Measurements from ENCODE around the gene CRAMP1. TPM values are rescaled to one million over a fixed set of nuclear protein-coding genes. Genes with fewer than 3 reads are reported as not detected.
A peak's percentile ranks its signal among the peaks of the same experiment; 100 is the strongest.

Gene CRAMP1
- polyA plus RNA-seq, 2 of the 4 experiments (the other 2 are of a cell fraction): 6.5 to 9.1 TPM

- TF ChIP-seq GATA3 (IDR thresholded peaks at IDR 0.05; ENCODE audit: borderline replicate concordance) (peak; percentile 76; the same call in 1 of the 2 replicates), EHF (CRISPR knock-in tag; IDR thresholded peaks at IDR 0.05) (no peak), ZSCAN20 (CRISPR knock-in tag; IDR thresholded peaks at IDR 0.05) (no peak), FOSB (CRISPR knock-in tag; IDR thresholded peaks at IDR 0.05) (no peak), CBX8 (IDR thresholded peaks at IDR 0.05) (no peak), HDAC2 (IDR thresholded peaks at IDR 0.05) (no peak), CBX2 (IDR thresholded peaks at IDR 0.05; ENCODE audit: borderline replicate concordance, low read depth) (no peak), CHD4 (IDR thresholded peaks at IDR 0.05; ENCODE audit: borderline replicate concordance) (no peak), RNF2 (IDR thresholded peaks at IDR 0.05; ENCODE audit: borderline replicate concordance, low read depth) (no peak), TFCP2L1 (CRISPR knock-in tag; IDR thresholded peaks at IDR 0.05) (no peak), FOXS1 (CRISPR knock-in tag; IDR thresholded peaks at IDR 0.05) (no peak), POLR2AphosphoS2 (conservative IDR thresholded peaks at IDR 0.05; ENCODE audit: low read length) (no peak), EHMT2 (IDR thresholded peaks at IDR 0.05; ENCODE audit: low read depth) (no peak)
These were observed 79.8 kb downstream of the CRAMP1 start (continued) for GRCh38 chr16:1691956-1692355.

- no peak overlapping the region for H3K27ac ChIP-seq
- WGBS (ENCODE audit: missing lambda C conversion rate): 90% methylated on average over 5 of the region's 5 CpGs
- H3K9me3 ChIP-seq: no peaks in the 10 kb centered on the region
- ChIA-PET CTCF (interaction anchor here (1.1 to 1.8 kb wide), 3 partner anchors 9 to 68 kb away, joined by 3 to 15 read pairs (median 3); partner anchors contain the start of gene MAPK8IP3), POLR2A (no interaction called here)
- TF ChIP-seq PHF8 (IDR thresholded peaks at IDR 0.05; ENCODE audit: borderline replicate concordance, low read depth) (no peak), FOSL2 (IDR thresholded peaks at IDR 0.05) (no peak), FOSL2 (CRISPR knock-in tag; IDR thresholded peaks at IDR 0.05) (peak; percentile 43; the same call in 1 of the 2 replicates)
- peak in 1 of 2 experiments; percentile 33 for DNase-seq (ENCODE audit: low read depth in 1 of 2, low spot score in 1 of 2)
- no peak for FAIRE-seq
- no peak overlapping the region for H3K4me2 ChIP-seq
- H3K4me1 ChIP-seq: peaks cover 12% of the 10 kb centered on the region
- no peak for ATAC-seq
- H3K4me3 ChIP-seq: no peak overlapping the region
These were observed 84.7 kb downstream of the CRAMP1 start for GRCh38 chr16:1696863-1697262.

GRCh38 chr16:1698680-1699079, 86.5 kb downstream of the CRAMP1 start:
- DNase-seq (ENCODE audit: low read depth in 1 of 2, low spot score in 1 of 2) (no peak), ATAC-seq (no peak), FAIRE-seq (no peak)
- H3K4me2 ChIP-seq: no peak overlapping the region
- WGBS (ENCODE audit: missing lambda C conversion rate): 95% methylated on average over 10 of the region's 10 CpGs
- TF ChIP-seq ZC3H11A (IDR thresholded peaks at IDR 0.05): no peak
- no peak for TF ChIP-seq RNF2 (IDR thresholded peaks at IDR 0.05; ENCODE audit: borderline replicate concordance, low read depth)
- no peak for TF ChIP-seq HOXA7 (CRISPR knock-in tag; IDR thresholded peaks at IDR 0.05)
- TF ChIP-seq GATA3 (IDR thresholded peaks at IDR 0.05; ENCODE audit: borderline replicate concordance): no peak
- no peak for TF ChIP-seq MAFK (IDR thresholded peaks at IDR 0.05; ENCODE audit: partially characterized antibody)
- no peak for TF ChIP-seq ELK1 (IDR thresholded peaks at IDR 0.05; ENCODE audit: low read depth, low read length)
- H3K9me3 ChIP-seq: no peaks in the 10 kb centered on the region
- no peak overlapping the region for H3K4me3 ChIP-seq
- ChIA-PET CTCF (interaction anchor here (0.7 kb wide), 1 partner anchor 67 kb away, joined by 3 read pairs; no protein-coding TSS in a partner anchor), POLR2A (no interaction called here)
- no peak overlapping the region for H3K27ac ChIP-seq
- H3K4me1 ChIP-seq: no peaks in the 10 kb centered on the region

- Histone ChIP-seq H3K4me2 (no peak overlapping the region), H3K4me1 (0 out of 3 replicates have a peak, but pooled peaks cover 4% of the 10 kb centered on the region), H3K4me3 (no peak overlapping the region), H3K27ac (no peak overlapping the region), H3K9me3 (no peaks in the 10 kb centered on the region)
- WGBS (ENCODE audit: missing lambda C conversion rate): 82% methylated on average over 3 of the region's 3 CpGs
- DNase-seq (ENCODE audit: low read depth in 1 of 2, low spot score in 1 of 2): no peak
- ChIA-PET POLR2A (interaction anchor here (1.3 kb wide), 1 partner anchor 8 kb away, joined by 5 read pairs; no protein-coding TSS in a partner anchor), CTCF (interaction anchor here (0.7 to 4.8 kb wide), 3 partner anchors 9 to 72 kb away, joined by 3 to 42 read pairs (median 3); partner anchors contain the start of genes EME2 and JPT2)
- TF ChIP-seq CBX8 (IDR thresholded peaks at IDR 0.05): no peak
- TF ChIP-seq RAD21 (conservative IDR thresholded peaks at IDR 0.05 in 1 of 2, IDR thresholded peaks at IDR 0.05 in 1 of 2): no peak
- TF ChIP-seq ATOH8 (CRISPR knock-in tag; IDR thresholded peaks at IDR 0.05; ENCODE audit: low read depth): no peak
- no peak for TF ChIP-seq HDAC2 (IDR thresholded peaks at IDR 0.05)
- TF ChIP-seq NR3C1 (IDR thresholded peaks at IDR 0.05): no peak
- no peak for TF ChIP-seq HOXB13 (CRISPR knock-in tag; IDR thresholded peaks at IDR 0.05; ENCODE audit: low read depth)
- TF ChIP-seq EP300 (IDR thresholded peaks at IDR 0.05): no peak
- no peak for TF ChIP-seq E2F6 (IDR thresholded peaks at IDR 0.05; ENCODE audit: borderline replicate concordance, low read depth)
- TF ChIP-seq ZNF302 (CRISPR knock-in tag; IDR thresholded peaks at IDR 0.05): no peak
- no peak for TF ChIP-seq TP53 (CRISPR knock-in tag; IDR thresholded peaks at IDR 0.05)
- TF ChIP-seq EHF (CRISPR knock-in tag; IDR thresholded peaks at IDR 0.05): no peak
- ATAC-seq: no peak
- FAIRE-seq: no peak
These were observed 88.1 kb downstream of the CRAMP1 start for GRCh38 chr16:1700246-1700645.
